ENCODE measurements around the gene FCHSD2. TPM values are rescaled to one million over a fixed set of nuclear protein-coding genes. Genes with fewer than 3 reads are reported as not detected.

FCHSD2 gene
- total and polyA plus RNA-seq, 2 of the 13 experiments (the other 11 are each of a cell fraction or from before 2014, with no cell fraction given), result 20.5 to 24.8 TPM

- TF ChIP-seq NONO (IDR thresholded peaks at IDR 0.05), result no peak
- TF ChIP-seq NONO (CRISPR knock-in tag; conservative IDR thresholded peaks at IDR 0.05), result no peak
- no peak for TF ChIP-seq CSRNP1 (CRISPR knock-in tag; IDR thresholded peaks at IDR 0.05)
- TF ChIP-seq ZFX (CRISPR knock-in tag; IDR thresholded peaks at IDR 0.05; ENCODE audit: low read depth), result peak; percentile 32; the same call in 1 of the 2 replicates
- TF ChIP-seq ZNF337 (CRISPR knock-in tag; IDR thresholded peaks at IDR 0.05; ENCODE audit: borderline replicate concordance, low read depth), result no peak
- TF ChIP-seq TCF7L2 (IDR thresholded peaks at IDR 0.05; ENCODE audit: low read depth, low read length), result no peak
- TF ChIP-seq THRA (CRISPR knock-in tag; IDR thresholded peaks at IDR 0.05; ENCODE audit: borderline replicate concordance), result no peak
- TF ChIP-seq HIVEP1 (CRISPR knock-in tag; IDR thresholded peaks at IDR 0.05), result no peak; the same call in 1 of the 2 replicates
- peak; percentile 16 for TF ChIP-seq UBTF (CRISPR knock-in tag; IDR thresholded peaks at IDR 0.05)
- TF ChIP-seq ZBTB44 (CRISPR knock-in tag; IDR thresholded peaks at IDR 0.05), result no peak
- TF ChIP-seq ZFP41 (CRISPR knock-in tag; IDR thresholded peaks at IDR 0.05; ENCODE audit: borderline replicate concordance), result no peak
- TF ChIP-seq ZBTB42 (CRISPR knock-in tag; IDR thresholded peaks at IDR 0.05), result no peak
- no peak for TF ChIP-seq ZNF780A (CRISPR knock-in tag; IDR thresholded peaks at IDR 0.05)
- TF ChIP-seq TRIM22 (IDR thresholded peaks at IDR 0.05), result no peak
- TF ChIP-seq SAP130 (CRISPR knock-in tag; IDR thresholded peaks at IDR 0.05; ENCODE audit: low read depth), result peak; percentile 44
- TF ChIP-seq ZBTB7B (CRISPR knock-in tag; IDR thresholded peaks at IDR 0.05), result peak; percentile 62; the same call in 1 of the 2 replicates
Measured at GRCh38 chr11:73140213-73141030, 1.7 kb downstream of the FCHSD2 start (continued).
